Ramos (cell line): Measurements from ENCODE around the gene SMAD6.

Experiments
- in situ Hi-C: fragments of 300-500 bp; cut with MboI; formaldehyde crosslinking; loops from one replicate; pipeline ENCODE4 v1.14.3; 2022; ENCODE audit warnings: low sequenced_read_pairs; ENCODE audit not compliant: unreplicated experiment

Gene SMAD6

GRCh38 chr15:66768987-66769386 lies 67.0 kb downstream of the SMAD6 start:
- in situ Hi-C loops = no loop called here

- in situ Hi-C loops = no loop called here
Measured at GRCh38 chr15:66770518-66771350, 68.7 kb downstream of the SMAD6 start.

GRCh38 chr15:66771351-66771650 lies 69.3 kb downstream of the SMAD6 start:
- in situ Hi-C loops = no loop called here

DNA sequence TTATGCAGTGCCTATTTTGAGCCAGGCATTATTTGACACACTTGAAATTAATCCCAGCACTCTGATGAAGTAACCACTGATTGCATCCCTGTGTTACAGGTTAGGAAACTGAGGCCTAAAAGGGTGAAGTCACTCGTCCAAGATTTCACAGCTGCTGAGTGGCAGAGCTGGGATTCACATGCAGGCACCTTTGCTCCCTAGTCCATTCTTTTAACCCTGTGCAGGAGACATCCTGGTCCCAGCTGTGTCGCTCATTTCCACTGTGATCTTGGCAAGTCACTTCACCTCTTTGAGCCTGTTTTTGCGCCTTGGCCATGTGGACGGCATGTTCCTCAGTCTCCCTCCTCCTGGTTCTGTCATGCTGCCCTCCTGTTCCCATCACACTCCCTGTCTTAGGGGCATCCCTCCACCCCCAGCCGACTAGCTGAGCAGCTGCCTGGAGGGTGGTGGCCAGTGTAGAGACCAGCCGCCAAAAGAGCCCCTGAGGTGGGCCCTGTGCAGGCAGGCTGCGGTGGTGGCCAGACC lies 70.6 kb downstream of the SMAD6 start:
- in situ Hi-C loops = no loop called here

DNA sequence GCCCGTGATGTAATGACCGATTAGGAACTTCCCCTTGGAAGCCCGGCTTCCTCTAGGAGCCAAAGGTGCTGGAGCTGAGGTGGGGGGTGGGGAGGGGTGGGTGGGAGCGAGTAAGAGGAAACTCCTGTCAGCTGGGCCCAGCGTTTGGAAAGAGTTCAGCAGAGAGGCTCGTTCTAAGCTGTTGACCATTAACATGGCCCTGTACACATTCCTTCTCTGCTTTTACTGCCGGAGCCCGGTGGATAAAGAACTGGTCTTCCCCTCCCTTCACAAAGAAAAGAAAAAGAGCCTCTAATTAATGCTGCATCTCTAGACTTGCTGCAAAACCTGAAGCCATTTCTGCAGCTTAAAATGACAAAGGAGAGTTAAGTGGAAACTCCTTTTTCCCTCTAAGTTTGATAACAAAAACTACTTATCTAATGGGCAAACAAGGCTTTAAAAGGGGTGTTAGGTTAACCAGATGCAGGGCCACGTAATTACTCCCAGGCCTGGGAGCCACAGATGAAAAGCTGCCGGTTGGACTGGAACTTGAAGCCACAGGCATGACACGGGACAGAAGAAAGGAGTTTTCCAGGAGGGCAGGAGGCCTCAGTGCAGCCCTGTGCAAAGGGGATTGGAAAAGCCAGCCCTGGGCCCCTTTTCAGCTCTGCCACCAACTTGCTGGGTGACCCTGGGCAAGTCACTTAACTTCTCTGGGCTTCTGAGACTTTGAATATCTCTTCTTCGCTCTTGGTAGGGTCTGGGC lies 71.3 kb downstream of the SMAD6 start:
- in situ Hi-C loops = no loop called here

GRCh38 chr15:66774001-66774814 lies 72.2 kb downstream of the SMAD6 start:
- in situ Hi-C loops = no loop called here

- in situ Hi-C loops = no loop called here
Measured at GRCh38 chr15:66775127-66776105, 73.4 kb downstream of the SMAD6 start.

DNA sequence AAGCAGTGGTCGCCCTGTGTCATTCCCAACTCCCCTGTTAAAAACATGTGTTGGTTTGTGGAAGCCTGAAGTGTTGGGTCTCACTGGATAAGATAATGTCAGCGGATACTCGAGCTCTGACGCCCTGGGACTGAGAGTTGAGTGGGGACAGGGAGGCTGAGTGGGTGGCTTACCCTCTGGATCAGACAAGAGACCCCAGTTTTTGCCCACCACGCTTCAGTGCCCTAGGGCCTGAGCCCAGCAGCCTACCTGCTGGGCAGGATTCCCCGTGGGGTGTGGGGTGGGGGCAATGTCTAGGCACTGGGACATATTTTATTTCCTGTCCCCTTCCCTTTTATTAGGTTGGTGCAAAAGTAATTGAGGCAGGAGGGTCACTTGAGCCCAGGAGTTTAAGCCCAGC lies 75.0 kb downstream of the SMAD6 start:
- in situ Hi-C loops = no loop called here

GRCh38 chr15:66777596-66778313 lies 75.7 kb downstream of the SMAD6 start:
- in situ Hi-C loops = no loop called here

- in situ Hi-C loops = no loop called here
Measured at GRCh38 chr15:66778314-66778665, 76.3 kb downstream of the SMAD6 start.

DNA sequence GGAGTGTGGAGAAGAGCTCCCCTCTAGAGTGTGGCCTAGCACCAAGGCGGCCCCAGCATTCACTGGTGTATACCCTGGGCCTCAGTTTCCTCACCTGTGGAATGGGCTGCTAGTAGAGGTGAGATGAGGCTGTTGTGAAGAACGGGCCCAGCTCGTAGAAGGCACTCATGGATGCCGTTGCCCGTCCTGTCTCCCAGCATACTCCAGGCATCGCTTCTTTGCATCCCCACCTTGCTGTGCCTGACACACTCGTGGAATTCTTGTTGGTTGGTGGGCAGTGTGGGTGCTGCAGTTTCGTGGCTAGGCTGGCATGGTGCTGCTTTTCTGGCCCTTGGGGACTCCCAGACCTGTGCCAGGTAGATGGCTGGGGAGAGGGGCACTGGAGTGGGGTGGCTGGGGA lies 76.7 kb downstream of the SMAD6 start:
- in situ Hi-C loops = no loop called here

DNA sequence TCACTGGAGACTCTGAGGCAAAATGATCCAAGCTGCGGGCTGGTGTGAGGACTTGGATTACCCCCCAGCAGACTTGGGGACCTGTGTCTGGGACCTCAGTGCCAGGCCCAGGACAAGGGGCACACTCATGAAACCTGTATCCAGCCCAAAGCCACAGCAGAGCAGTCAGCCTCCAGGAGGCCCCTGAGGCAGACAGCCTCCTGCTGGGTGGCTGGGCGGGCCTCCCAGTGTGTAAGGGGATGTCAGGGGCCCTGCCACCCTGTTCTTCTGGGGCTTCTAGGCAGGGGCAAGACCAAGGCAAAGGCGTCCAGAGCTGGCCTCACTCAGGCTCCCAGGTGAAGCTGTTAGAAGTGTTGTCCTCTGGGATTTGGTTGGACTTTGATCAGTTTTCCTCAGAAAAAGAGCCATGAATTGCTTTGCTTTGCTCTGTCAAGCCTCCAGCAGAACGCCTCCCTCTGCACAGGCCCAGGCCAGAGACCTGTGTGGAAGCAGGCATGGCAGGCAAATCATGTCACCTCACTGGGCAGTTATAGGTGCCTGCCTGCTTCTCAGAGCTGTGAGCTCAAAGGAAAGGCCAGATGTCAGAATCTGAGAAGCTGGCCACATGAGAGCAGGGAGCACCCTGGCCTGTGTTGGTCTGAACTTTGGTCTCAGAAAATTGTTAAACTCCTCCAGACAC lies 77.4 kb downstream of the SMAD6 start:
- in situ Hi-C loops = no loop called here

DNA sequence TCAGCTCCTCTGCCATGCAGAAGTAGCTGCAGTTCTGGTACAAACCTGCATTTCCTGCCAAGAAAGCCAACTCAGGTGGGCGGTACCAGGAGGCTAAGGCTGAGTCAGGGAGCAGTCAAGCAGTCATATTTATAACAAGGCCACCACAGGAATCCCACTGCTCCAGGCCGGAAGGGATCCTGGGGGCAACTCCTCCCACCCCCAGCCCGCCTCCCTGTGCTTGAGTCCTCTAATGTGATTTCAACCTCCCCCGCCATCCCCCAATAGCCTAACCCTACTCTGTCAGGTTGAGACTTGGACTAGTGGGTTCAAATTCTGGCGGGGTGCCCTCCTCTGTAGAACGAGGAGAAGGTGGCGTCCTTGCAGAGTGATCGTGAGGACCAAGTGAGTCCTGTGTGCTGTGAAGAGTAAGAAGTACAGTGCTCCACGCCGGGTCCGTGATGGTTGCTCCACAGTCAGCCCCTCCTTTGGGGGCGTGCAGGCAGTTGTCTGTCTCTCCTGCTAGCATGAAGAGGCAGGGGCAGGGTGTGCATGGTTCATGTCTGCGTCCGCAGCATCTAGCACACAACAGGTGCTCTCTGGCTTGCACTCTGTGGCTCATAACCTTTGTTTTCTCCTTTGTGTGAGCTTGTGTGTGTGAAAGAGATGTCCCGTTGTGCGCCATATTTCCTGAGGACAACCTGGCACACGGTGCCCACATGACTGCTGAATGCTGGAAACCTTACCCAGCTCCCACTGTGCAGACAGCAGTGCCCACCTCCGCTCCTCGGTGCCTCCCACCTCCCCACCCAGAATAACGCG lies 78.3 kb downstream of the SMAD6 start:
- in situ Hi-C loops = no loop called here

GRCh38 chr15:66780973-66781718 lies 79.1 kb downstream of the SMAD6 start:
- in situ Hi-C loops = no loop called here

DNA sequence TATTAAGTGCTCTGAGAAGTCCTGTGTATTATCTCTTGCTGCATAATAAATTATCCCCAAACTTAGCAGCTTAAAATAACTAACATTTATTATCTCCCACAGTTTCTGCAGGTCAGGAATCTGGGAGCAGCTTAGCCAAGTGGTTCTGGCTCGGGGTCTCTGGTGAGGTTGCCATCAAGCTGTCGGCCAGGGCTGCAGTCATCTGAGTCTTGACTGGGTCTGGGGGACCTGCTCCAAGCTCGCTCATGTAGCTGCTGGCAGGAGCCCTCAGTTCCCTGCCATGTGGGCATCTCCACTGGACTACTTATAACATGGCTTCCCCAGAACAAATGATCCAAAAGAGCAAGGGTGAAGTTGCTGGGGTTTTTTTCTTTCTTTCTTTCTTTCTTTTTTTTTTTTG lies 80.7 kb downstream of the SMAD6 start:
- in situ Hi-C loops = no loop called here

DNA sequence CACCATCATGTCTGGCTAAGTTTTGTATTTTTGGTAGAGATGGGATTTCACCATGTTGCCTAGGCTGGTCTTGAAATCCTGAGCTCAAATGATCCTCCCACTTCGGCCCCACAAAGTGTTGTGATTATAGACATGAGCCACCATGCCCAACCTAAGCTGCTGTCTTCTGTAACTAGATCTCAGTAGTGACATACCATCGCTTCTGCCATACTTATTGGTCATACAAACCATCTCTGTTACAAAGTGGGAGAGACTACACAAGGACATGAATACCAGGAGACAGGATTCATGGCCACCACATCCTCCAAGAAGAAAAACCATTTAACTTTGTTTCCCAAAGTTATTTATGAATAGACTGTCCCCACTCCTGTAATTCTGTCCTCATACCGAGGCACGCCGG lies 81.3 kb downstream of the SMAD6 start:
- in situ Hi-C loops = no loop called here

DNA sequence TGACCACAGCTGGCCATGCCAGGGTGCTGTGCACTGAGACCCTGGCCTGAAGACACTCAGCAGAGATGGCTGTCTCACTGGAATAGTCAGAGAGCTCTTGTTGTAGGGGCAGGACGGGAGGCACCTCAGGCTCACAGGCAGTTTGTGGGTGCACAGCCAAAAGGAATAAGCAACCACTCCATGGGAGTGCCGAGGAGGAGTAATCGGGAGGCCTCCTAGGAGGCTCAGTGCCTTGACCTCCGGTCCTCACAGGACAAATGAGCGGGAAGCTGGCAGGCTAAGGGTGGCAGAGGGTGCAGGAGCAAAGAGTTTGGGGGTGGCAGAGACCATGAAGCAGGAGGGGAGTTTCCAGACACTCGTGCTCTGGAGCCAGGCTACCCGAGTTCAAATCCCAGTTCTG lies 81.7 kb downstream of the SMAD6 start:
- in situ Hi-C loops = no loop called here
